A549 (cell line): ENCODE results near the gene DGKH.

Experiments used
- FOSB ChIP-seq: fragments of 250-450 bp; sonication (Bioruptor Pico); IDR thresholded peaks from 2 replicates; pipeline ENCODE4 v1.5.0; 2020; ENCODE audit warnings: mild to moderate bottlenecking, moderate library complexity
- MYC ChIP-seq: IDR thresholded peaks from 2 replicates; pipeline ENCODE4 v1.6.1; 2012; ENCODE audit warnings: mild to moderate bottlenecking, inconsistent platforms, low read length, improper control_type of control experiment, borderline replicate concordance
- NFE2L2 ChIP-seq: fragments of 150-350 bp; conservative IDR thresholded peaks from 2 replicates; pipeline ENCODE4 v1.6.1; 2014; ENCODE audit warnings: low read length
- NPAS2 ChIP-seq: fragments of 250-450 bp; sonication (Bioruptor Pico); IDR thresholded peaks from 2 replicates; pipeline ENCODE4 v1.8.0; 2022; ENCODE audit warnings: mild to moderate bottlenecking, moderate library complexity, borderline replicate concordance
- POLR2A ChIP-seq: IDR thresholded peaks from 2 replicates; pipeline ENCODE4 v1.6.1; 2012; ENCODE audit warnings: mild to moderate bottlenecking, low read length
- ZFP36 ChIP-seq: fragments of 450-650 bp; IDR thresholded peaks from 2 replicates; pipeline ENCODE4 v1.6.1; 2014; ENCODE audit warnings: borderline replicate concordance; ENCODE audit not compliant: partially characterized antibody
- TF ChIP-seq, protein P1 (sequence below): fragments of >200 bp; sonication (Bioruptor Twin); formaldehyde crosslinking; IDR thresholded peaks from 3 replicates; pipeline ENCODE4 v1.5.1; 2016
- TF ChIP-seq, protein P2 (sequence below): fragments of 450-650 bp; IDR thresholded peaks from 2 replicates; pipeline ENCODE4 v1.6.1; 2014; ENCODE audit warnings: antibody characterized with exemption
- TF ChIP-seq, protein P3 (sequence below): fragments of 200-600 bp; sonication (generic); IDR thresholded peaks from 2 replicates; pipeline ENCODE4 v1.6.1; 2016; ENCODE audit warnings: antibody characterized with exemption, mild to moderate bottlenecking, moderate library complexity

DNA sequence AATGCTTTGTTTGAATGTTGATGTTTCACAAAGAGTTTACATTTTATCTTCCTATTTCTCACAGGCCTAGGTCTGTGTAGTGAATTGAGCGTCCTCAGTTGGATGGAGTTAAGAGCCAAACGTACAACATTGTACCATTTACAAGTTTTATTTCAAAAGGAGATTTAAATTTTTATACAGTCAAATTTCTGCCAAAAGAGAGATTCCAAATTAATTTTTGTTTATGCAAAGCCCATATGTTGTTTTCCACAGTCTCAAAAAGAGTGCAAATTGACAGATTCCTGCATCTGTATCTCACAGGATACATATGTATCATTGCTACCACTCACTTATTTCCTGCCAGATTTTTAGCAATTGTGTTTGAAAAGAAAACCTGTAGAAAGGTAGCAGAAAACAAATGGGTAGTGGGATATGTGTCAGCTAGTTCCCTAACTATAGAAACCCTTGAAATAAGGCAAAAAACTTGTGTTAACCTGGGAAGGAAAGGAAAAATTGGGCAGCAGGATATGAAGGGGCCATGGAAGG is 46.1 kb downstream of the DGKH start:
- TF ChIP-seq NFE2L2 = no peak
- TF ChIP-seq, protein P1, sequence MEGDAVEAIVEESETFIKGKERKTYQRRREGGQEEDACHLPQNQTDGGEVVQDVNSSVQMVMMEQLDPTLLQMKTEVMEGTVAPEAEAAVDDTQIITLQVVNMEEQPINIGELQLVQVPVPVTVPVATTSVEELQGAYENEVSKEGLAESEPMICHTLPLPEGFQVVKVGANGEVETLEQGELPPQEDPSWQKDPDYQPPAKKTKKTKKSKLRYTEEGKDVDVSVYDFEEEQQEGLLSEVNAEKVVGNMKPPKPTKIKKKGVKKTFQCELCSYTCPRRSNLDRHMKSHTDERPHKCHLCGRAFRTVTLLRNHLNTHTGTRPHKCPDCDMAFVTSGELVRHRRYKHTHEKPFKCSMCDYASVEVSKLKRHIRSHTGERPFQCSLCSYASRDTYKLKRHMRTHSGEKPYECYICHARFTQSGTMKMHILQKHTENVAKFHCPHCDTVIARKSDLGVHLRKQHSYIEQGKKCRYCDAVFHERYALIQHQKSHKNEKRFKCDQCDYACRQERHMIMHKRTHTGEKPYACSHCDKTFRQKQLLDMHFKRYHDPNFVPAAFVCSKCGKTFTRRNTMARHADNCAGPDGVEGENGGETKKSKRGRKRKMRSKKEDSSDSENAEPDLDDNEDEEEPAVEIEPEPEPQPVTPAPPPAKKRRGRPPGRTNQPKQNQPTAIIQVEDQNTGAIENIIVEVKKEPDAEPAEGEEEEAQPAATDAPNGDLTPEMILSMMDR = no peak
- TF ChIP-seq POLR2A = no peak
- TF ChIP-seq NPAS2 (CRISPR knock-in tag) = no peak
- TF ChIP-seq FOSB (CRISPR knock-in tag) = no peak
- TF ChIP-seq, protein P2, sequence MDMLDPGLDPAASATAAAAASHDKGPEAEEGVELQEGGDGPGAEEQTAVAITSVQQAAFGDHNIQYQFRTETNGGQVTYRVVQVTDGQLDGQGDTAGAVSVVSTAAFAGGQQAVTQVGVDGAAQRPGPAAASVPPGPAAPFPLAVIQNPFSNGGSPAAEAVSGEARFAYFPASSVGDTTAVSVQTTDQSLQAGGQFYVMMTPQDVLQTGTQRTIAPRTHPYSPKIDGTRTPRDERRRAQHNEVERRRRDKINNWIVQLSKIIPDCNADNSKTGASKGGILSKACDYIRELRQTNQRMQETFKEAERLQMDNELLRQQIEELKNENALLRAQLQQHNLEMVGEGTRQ = no peak
- TF ChIP-seq, protein P3, sequence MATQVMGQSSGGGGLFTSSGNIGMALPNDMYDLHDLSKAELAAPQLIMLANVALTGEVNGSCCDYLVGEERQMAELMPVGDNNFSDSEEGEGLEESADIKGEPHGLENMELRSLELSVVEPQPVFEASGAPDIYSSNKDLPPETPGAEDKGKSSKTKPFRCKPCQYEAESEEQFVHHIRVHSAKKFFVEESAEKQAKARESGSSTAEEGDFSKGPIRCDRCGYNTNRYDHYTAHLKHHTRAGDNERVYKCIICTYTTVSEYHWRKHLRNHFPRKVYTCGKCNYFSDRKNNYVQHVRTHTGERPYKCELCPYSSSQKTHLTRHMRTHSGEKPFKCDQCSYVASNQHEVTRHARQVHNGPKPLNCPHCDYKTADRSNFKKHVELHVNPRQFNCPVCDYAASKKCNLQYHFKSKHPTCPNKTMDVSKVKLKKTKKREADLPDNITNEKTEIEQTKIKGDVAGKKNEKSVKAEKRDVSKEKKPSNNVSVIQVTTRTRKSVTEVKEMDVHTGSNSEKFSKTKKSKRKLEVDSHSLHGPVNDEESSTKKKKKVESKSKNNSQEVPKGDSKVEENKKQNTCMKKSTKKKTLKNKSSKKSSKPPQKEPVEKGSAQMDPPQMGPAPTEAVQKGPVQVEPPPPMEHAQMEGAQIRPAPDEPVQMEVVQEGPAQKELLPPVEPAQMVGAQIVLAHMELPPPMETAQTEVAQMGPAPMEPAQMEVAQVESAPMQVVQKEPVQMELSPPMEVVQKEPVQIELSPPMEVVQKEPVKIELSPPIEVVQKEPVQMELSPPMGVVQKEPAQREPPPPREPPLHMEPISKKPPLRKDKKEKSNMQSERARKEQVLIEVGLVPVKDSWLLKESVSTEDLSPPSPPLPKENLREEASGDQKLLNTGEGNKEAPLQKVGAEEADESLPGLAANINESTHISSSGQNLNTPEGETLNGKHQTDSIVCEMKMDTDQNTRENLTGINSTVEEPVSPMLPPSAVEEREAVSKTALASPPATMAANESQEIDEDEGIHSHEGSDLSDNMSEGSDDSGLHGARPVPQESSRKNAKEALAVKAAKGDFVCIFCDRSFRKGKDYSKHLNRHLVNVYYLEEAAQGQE = no peak
- TF ChIP-seq ZFP36 = no peak
- no peak for TF ChIP-seq MYC
